ENCODE measurements around the gene ARL9.

Gene ARL9

GRCh38 chr4:56466910-56467283, 38.7 kb upstream of the ARL9 start:
- peak overlapping the region; percentile 89 for H3K9ac ChIP-seq (ENCODE audit: insufficient read length, low read depth)
- no peaks in the 10 kb centered on the region for H3K4me1 ChIP-seq (ENCODE audit: insufficient read depth, insufficient read length)
- H3K36me3 ChIP-seq (ENCODE audit: insufficient read depth, insufficient read length, low read length), result peaks cover 29% of the 10 kb centered on the region
- DNase-seq (ENCODE audit: low read depth, low spot score), result no peak
- H3K27me3 ChIP-seq (ENCODE audit: insufficient read depth, insufficient read length), result no peaks in the 10 kb centered on the region
- TF ChIP-seq SUZ12 (IDR thresholded peaks at IDR 0.05; ENCODE audit: extremely low read depth, insufficient read depth, insufficient read length) (no peak), ZNF274 (IDR thresholded peaks at IDR 0.05; ENCODE audit: low read depth, low read length) (no peak), YY1 (IDR thresholded peaks at IDR 0.05; ENCODE audit: insufficient read depth, insufficient read length) (no peak)
- H3K4me3 ChIP-seq (ENCODE audit: insufficient read length, low read depth), result peak overlapping the region; percentile 90
- H3K9me3 ChIP-seq (ENCODE audit: insufficient read depth, low read length), result no peaks in the 10 kb centered on the region

- Histone ChIP-seq H3K9ac (ENCODE audit: insufficient read length, low read depth) (peak within 1 kb of the TSS; percentile 89), H3K9me3 (ENCODE audit: insufficient read depth, low read length) (no peaks in the 10 kb centered on the region), H3K4me3 (ENCODE audit: insufficient read length, low read depth) (peak within 1 kb of the TSS; percentile 90), H3K4me1 (ENCODE audit: insufficient read depth, insufficient read length) (no peaks in the 10 kb centered on the region), H3K36me3 (ENCODE audit: insufficient read depth, insufficient read length, low read length) (peaks cover 29% of the 10 kb centered on the region), H3K27me3 (ENCODE audit: insufficient read depth, insufficient read length) (no peaks in the 10 kb centered on the region)
- TF ChIP-seq YY1 (IDR thresholded peaks at IDR 0.05; ENCODE audit: insufficient read depth, insufficient read length), result peak; percentile 63
- TF ChIP-seq SUZ12 (IDR thresholded peaks at IDR 0.05; ENCODE audit: extremely low read depth, insufficient read depth, insufficient read length), result no peak
- peak; percentile 66 for DNase-seq (ENCODE audit: low read depth, low spot score)
These were observed 38.1 kb upstream of the ARL9 start, which contains the start of gene SRP72 for GRCh38 chr4:56467284-56468096. TSS of gene SRP72 (plus strand) at chr4:56467617. CDS start at chr4:56467636, 19 bp downstream.

- TF ChIP-seq SUZ12 (IDR thresholded peaks at IDR 0.05; ENCODE audit: extremely low read depth, insufficient read depth, insufficient read length), result no peak
- no peak for TF ChIP-seq YY1 (IDR thresholded peaks at IDR 0.05; ENCODE audit: insufficient read depth, insufficient read length)
- TF ChIP-seq ZNF274 (IDR thresholded peaks at IDR 0.05; ENCODE audit: low read depth, low read length), result no peak
- peaks cover 29% of the 10 kb centered on the region for H3K36me3 ChIP-seq (ENCODE audit: insufficient read depth, insufficient read length, low read length)
These were observed 37.5 kb upstream of the ARL9 start for GRCh38 chr4:56468097-56468422.

GRCh38 chr4:56469489-56470210, 35.9 kb upstream of the ARL9 start:
- no peak for DNase-seq (ENCODE audit: low read depth, low spot score)
- TF ChIP-seq ZNF274 (IDR thresholded peaks at IDR 0.05; ENCODE audit: low read depth, low read length) (no peak), YY1 (IDR thresholded peaks at IDR 0.05; ENCODE audit: insufficient read depth, insufficient read length) (no peak), SUZ12 (IDR thresholded peaks at IDR 0.05; ENCODE audit: extremely low read depth, insufficient read depth, insufficient read length) (no peak)
- no peaks in the 10 kb centered on the region for H3K9me3 ChIP-seq (ENCODE audit: insufficient read depth, low read length)
- H3K4me3 ChIP-seq (ENCODE audit: insufficient read length, low read depth), result no peak overlapping the region
- H3K9ac ChIP-seq (ENCODE audit: insufficient read length, low read depth), result no peak overlapping the region
- H3K4me1 ChIP-seq (ENCODE audit: insufficient read depth, insufficient read length), result no peaks in the 10 kb centered on the region
- H3K27me3 ChIP-seq (ENCODE audit: insufficient read depth, insufficient read length), result no peaks in the 10 kb centered on the region
- peaks cover 36% of the 10 kb centered on the region for H3K36me3 ChIP-seq (ENCODE audit: insufficient read depth, insufficient read length, low read length)

More at GRCh38 chr4:56468097-56468422, 37.5 kb upstream of the ARL9 start:
- H3K27me3 ChIP-seq (ENCODE audit: insufficient read depth, insufficient read length), result no peaks in the 10 kb centered on the region
- no peaks in the 10 kb centered on the region for H3K4me1 ChIP-seq (ENCODE audit: insufficient read depth, insufficient read length)
- no peaks in the 10 kb centered on the region for H3K9me3 ChIP-seq (ENCODE audit: insufficient read depth, low read length)
- peak overlapping the region; percentile 89 for H3K9ac ChIP-seq (ENCODE audit: insufficient read length, low read depth)
- no peak for DNase-seq (ENCODE audit: low read depth, low spot score)
- H3K4me3 ChIP-seq (ENCODE audit: insufficient read length, low read depth), result peak overlapping the region; percentile 90

DNA sequence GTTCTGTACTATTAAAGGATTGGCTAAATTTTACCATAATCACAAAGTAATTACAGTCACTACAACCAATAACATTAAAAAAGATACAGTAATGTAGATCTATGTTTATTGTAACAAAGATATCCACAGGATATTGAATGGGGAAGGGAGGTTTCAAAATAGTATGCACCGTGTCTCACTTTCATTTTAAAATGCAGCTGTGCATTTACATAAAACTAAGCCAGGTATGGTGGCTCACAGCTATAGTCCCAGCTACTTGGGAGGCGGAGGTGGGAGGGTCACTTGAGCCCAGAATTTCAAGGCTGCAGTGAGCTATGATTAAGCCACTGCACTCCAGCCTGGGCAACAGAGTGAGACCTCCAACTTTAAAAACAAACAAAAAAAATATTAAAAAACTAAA, 29.7 kb upstream of the ARL9 start:
- no peaks in the 10 kb centered on the region for H3K4me1 ChIP-seq (ENCODE audit: insufficient read depth, insufficient read length)
- no peak for TF ChIP-seq SUZ12 (IDR thresholded peaks at IDR 0.05; ENCODE audit: extremely low read depth, insufficient read depth, insufficient read length)
- no peak for TF ChIP-seq ZNF274 (IDR thresholded peaks at IDR 0.05; ENCODE audit: low read depth, low read length)
- TF ChIP-seq YY1 (IDR thresholded peaks at IDR 0.05; ENCODE audit: insufficient read depth, insufficient read length), result no peak
- no peak overlapping the region for H3K9ac ChIP-seq (ENCODE audit: insufficient read length, low read depth)
- no peaks in the 10 kb centered on the region for H3K27me3 ChIP-seq (ENCODE audit: insufficient read depth, insufficient read length)
- no peak overlapping the region for H3K4me3 ChIP-seq (ENCODE audit: insufficient read length, low read depth)
- DNase-seq (ENCODE audit: low read depth, low spot score), result no peak
- no peaks in the 10 kb centered on the region for H3K9me3 ChIP-seq (ENCODE audit: insufficient read depth, low read length)
- peaks cover 75% of the 10 kb centered on the region for H3K36me3 ChIP-seq (ENCODE audit: insufficient read depth, insufficient read length, low read length)

DNA sequence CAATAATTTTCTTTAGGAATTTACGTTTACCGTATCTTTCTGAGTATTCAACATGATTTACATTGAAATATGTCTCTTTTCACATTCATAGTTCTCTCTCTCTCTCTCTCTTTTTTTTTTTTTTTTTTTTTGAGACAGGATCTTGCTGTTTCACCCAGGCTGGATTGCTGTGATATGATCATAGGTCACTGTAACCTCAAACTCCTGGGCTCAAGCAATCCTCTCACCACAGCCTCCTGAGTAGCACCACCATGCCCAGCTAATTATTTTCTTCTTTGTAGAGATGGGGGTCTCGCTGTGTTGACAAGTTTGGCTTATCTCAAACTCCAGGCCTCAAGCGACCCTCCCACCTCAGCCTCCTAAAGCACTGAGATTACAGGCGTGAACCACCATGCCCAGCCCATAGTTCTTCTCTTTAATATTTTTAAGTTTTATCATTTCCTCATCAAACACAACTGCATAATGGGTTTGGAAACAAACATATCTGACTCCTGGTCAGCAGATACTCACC, 28.3 kb upstream of the ARL9 start:
- TF ChIP-seq YY1 (IDR thresholded peaks at IDR 0.05; ENCODE audit: insufficient read depth, insufficient read length) (no peak), SUZ12 (IDR thresholded peaks at IDR 0.05; ENCODE audit: extremely low read depth, insufficient read depth, insufficient read length) (no peak), ZNF274 (IDR thresholded peaks at IDR 0.05; ENCODE audit: low read depth, low read length) (no peak)
- no peak for DNase-seq (ENCODE audit: low read depth, low spot score)

GRCh38 chr4:56480691-56481090, 24.9 kb upstream of the ARL9 start:
- TF ChIP-seq YY1 (IDR thresholded peaks at IDR 0.05; ENCODE audit: insufficient read depth, insufficient read length), result no peak
- no peak for TF ChIP-seq SUZ12 (IDR thresholded peaks at IDR 0.05; ENCODE audit: extremely low read depth, insufficient read depth, insufficient read length)
- TF ChIP-seq ZNF274 (IDR thresholded peaks at IDR 0.05; ENCODE audit: low read depth, low read length), result no peak
- H3K9ac ChIP-seq (ENCODE audit: insufficient read length, low read depth), result no peak overlapping the region

More for the DNA sequence above, 28.3 kb upstream of the ARL9 start:
- H3K36me3 ChIP-seq (ENCODE audit: insufficient read depth, insufficient read length, low read length), result peaks cover 76% of the 10 kb centered on the region
- no peak overlapping the region for H3K9ac ChIP-seq (ENCODE audit: insufficient read length, low read depth)
- H3K4me3 ChIP-seq (ENCODE audit: insufficient read length, low read depth), result no peak overlapping the region
- no peaks in the 10 kb centered on the region for H3K9me3 ChIP-seq (ENCODE audit: insufficient read depth, low read length)
- H3K27me3 ChIP-seq (ENCODE audit: insufficient read depth, insufficient read length), result no peaks in the 10 kb centered on the region
- no peaks in the 10 kb centered on the region for H3K4me1 ChIP-seq (ENCODE audit: insufficient read depth, insufficient read length)

More at GRCh38 chr4:56480691-56481090, 24.9 kb upstream of the ARL9 start:
- Histone ChIP-seq H3K27me3 (ENCODE audit: insufficient read depth, insufficient read length) (no peaks in the 10 kb centered on the region), H3K4me3 (ENCODE audit: insufficient read length, low read depth) (no peak overlapping the region), H3K36me3 (ENCODE audit: insufficient read depth, insufficient read length, low read length) (peaks cover 59% of the 10 kb centered on the region), H3K4me1 (ENCODE audit: insufficient read depth, insufficient read length) (no peaks in the 10 kb centered on the region), H3K9me3 (ENCODE audit: insufficient read depth, low read length) (no peaks in the 10 kb centered on the region)
- no peak for DNase-seq (ENCODE audit: low read depth, low spot score)

Data from NT2/D1 (cell line).